Dermis lymphatic vessel endothelial cell (primary cell): ENCODE data around the gene ZPLD1. TPM values are rescaled to one million over a fixed set of nuclear protein-coding genes. Genes with fewer than 3 reads are reported as not detected.

Experiments used
- total RNA-seq: library from RNA; depleted of rRNA; stranded (reverse); fragments of >200 nt; gene quantifications from 2 replicates; pipeline ENCODE4 v1.2.1, GENCODE V29; 2014

Gene ZPLD1
- under 0.01 TPM in 1 of 2 replicates, not detected in the other for total RNA-seq

DNA sequence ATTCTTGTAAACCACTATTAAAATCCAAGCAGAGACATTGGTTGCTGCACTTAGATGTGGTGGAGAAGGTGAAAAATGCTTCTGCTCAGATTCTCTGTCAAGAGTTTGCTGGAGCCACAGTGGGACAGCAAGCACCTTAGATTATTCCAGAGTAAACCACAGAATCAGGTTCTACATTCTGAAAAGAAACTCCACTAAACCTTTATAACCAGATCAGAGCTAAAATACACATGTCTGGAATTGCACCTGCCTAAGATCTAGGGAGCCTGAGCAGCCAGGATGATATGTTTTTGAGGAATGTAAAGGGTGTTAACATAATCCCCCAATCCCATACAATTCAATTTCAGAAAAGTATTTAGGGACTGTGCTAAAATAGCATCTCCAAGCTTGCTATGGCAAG, at the start of gene ZPLD1:
ZPLD1 (plus strand) TSS at position 301 of the 400 bp plus-strand sequence. CDS start 3,473 bp downstream, outside the sequence.

